Measurements from ENCODE around the gene DIAPH2.

Gene DIAPH2

GRCh38 chrX:97380200-97380599, 695.6 kb downstream of the DIAPH2 start:
- DNase-seq (ENCODE audit: low read depth), result no peak
- H3K4me3 ChIP-seq (replicated peaks; ENCODE audit: low read depth, low read length), result no peak overlapping the region
- TF ChIP-seq, protein P1, sequence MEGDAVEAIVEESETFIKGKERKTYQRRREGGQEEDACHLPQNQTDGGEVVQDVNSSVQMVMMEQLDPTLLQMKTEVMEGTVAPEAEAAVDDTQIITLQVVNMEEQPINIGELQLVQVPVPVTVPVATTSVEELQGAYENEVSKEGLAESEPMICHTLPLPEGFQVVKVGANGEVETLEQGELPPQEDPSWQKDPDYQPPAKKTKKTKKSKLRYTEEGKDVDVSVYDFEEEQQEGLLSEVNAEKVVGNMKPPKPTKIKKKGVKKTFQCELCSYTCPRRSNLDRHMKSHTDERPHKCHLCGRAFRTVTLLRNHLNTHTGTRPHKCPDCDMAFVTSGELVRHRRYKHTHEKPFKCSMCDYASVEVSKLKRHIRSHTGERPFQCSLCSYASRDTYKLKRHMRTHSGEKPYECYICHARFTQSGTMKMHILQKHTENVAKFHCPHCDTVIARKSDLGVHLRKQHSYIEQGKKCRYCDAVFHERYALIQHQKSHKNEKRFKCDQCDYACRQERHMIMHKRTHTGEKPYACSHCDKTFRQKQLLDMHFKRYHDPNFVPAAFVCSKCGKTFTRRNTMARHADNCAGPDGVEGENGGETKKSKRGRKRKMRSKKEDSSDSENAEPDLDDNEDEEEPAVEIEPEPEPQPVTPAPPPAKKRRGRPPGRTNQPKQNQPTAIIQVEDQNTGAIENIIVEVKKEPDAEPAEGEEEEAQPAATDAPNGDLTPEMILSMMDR (IDR thresholded peaks at IDR 0.05; ENCODE audit: low read length, missing control alignments), result no peak

DNA sequence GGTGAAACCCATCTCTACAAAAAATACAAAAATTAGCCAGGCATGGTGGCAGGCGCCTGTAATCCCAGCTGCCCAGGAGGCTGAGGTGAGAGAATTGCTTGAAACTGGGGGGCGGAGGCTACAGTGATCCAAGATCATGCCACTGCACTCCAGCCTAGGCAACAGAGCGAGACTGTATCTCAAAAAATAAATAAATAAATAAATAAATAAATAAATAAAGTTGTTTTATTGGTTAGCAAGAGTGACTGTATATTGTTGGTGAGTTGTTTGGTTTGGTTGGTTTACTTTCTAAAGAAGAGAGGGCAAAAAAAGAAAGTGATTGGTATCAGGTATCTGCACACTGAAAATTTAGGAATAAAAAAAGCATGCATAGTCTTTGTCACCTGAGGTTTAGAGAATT, 700.0 kb downstream of the DIAPH2 start:
- H3K4me3 ChIP-seq (replicated peaks; ENCODE audit: low read depth, low read length), result no peak overlapping the region
- TF ChIP-seq, protein P1 (IDR thresholded peaks at IDR 0.05; ENCODE audit: low read length, missing control alignments), result no peak
- DNase-seq (ENCODE audit: low read depth), result no peak

DNA sequence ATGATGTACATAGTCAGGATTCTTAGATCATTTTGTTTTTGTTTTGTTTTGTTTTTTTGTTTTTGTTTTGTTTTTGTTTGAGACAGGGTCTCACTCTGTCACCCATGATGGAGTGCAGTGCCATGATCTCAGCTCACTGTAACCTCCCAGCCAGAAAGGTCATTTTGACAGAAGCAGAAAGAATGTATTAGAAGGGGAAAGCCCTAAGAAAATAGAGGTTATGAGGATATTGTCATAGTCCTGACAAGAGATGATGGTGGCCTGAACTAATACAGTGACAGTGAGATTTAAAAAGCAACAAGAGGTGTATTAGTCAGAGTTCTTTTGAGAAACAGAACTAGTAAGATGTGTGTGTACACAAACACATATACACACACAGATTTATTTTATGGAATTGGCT, 702.4 kb downstream of the DIAPH2 start:
- H3K4me3 ChIP-seq (replicated peaks; ENCODE audit: low read depth, low read length), result no peak overlapping the region
- no peak for DNase-seq (ENCODE audit: low read depth)
- TF ChIP-seq, protein P1 (IDR thresholded peaks at IDR 0.05; ENCODE audit: low read length, missing control alignments), result no peak

GRCh38 chrX:97389761-97390192, 705.1 kb downstream of the DIAPH2 start:
- TF ChIP-seq, protein P1 (IDR thresholded peaks at IDR 0.05; ENCODE audit: low read length, missing control alignments), result no peak
- no peak overlapping the region for H3K4me3 ChIP-seq (replicated peaks; ENCODE audit: low read depth, low read length)
- peak; percentile 76 for DNase-seq (ENCODE audit: low read depth)

DNA sequence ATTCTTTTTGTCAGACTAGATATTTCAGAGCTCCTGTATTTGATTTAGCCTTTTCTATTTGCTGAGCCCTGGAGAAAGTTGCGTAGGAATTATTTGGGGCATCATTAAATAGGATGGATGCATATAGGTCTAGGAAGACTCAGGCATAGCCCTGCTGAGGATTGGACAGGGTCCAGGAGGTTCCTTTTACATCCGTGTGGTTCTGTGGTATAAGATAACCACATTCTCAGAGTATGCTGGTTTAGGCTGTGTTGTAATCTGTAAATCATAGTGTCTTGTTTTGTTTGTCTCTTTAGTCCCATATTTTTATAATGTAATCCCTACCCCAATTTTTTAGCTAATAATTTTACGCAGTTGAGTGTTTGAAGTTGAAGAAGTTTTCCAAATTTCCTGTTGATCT, 712.7 kb downstream of the DIAPH2 start:
- TF ChIP-seq, protein P1 (IDR thresholded peaks at IDR 0.05; ENCODE audit: low read length, missing control alignments), result no peak
- no peak overlapping the region for H3K4me3 ChIP-seq (replicated peaks; ENCODE audit: low read depth, low read length)
- DNase-seq (ENCODE audit: low read depth), result peak; percentile 51

GRCh38 chrX:97398030-97398551, 713.4 kb downstream of the DIAPH2 start:
- DNase-seq (ENCODE audit: low read depth), result peak; percentile 4
- TF ChIP-seq, protein P1 (IDR thresholded peaks at IDR 0.05; ENCODE audit: low read length, missing control alignments), result no peak

GRCh38 chrX:97399400-97399799, 714.8 kb downstream of the DIAPH2 start:
- DNase-seq (ENCODE audit: low read depth), result peak; percentile 59
- TF ChIP-seq, protein P1 (IDR thresholded peaks at IDR 0.05; ENCODE audit: low read length, missing control alignments), result no peak
- H3K4me3 ChIP-seq (replicated peaks; ENCODE audit: low read depth, low read length), result no peak overlapping the region

More at GRCh38 chrX:97398030-97398551, 713.4 kb downstream of the DIAPH2 start:
- no peak overlapping the region for H3K4me3 ChIP-seq (replicated peaks; ENCODE audit: low read depth, low read length)

Measured in fibroblast of pulmonary artery (primary cell).